Measurements from ENCODE around the gene SYTL2. TPM values are rescaled to one million over a fixed set of nuclear protein-coding genes. Genes with fewer than 3 reads are reported as not detected.
"Not testable (repeated sequence)": the region's sequence is repeated elsewhere in the genome, so short reads cannot be mapped to it uniquely, and the experiment has no call there.

SYTL2 gene
- total RNA-seq, 6 experiments from 2014 or later: 23.2 to 39.5 (median 27.4) TPM

DNA sequence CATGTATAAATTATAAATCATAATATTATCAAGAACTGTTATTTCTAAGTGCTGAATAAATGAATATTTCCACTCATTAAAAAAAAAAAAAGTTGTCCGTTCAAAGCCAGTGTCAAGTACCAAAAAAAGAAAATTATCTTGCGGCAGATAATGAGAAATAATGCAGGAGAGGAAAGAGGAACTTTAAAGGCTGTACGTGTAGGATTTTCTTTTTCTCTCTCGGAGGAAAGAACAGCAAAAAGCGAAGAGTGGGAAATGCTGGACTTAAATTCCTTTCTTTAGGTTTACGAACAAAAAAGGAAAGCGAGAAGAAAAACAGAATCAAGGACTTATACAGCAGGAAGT lies 43.2 kb upstream of the SYTL2 start:
- TF ChIP-seq, protein P1, sequence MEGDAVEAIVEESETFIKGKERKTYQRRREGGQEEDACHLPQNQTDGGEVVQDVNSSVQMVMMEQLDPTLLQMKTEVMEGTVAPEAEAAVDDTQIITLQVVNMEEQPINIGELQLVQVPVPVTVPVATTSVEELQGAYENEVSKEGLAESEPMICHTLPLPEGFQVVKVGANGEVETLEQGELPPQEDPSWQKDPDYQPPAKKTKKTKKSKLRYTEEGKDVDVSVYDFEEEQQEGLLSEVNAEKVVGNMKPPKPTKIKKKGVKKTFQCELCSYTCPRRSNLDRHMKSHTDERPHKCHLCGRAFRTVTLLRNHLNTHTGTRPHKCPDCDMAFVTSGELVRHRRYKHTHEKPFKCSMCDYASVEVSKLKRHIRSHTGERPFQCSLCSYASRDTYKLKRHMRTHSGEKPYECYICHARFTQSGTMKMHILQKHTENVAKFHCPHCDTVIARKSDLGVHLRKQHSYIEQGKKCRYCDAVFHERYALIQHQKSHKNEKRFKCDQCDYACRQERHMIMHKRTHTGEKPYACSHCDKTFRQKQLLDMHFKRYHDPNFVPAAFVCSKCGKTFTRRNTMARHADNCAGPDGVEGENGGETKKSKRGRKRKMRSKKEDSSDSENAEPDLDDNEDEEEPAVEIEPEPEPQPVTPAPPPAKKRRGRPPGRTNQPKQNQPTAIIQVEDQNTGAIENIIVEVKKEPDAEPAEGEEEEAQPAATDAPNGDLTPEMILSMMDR (IDR thresholded peaks at IDR 0.05): no peak
- Mint-ChIP-seq H3K36me3 (ENCODE audit: low read depth) (peaks cover 10% of the 10 kb centered on the region; the same call in 1 of the 2 replicates), H3K27ac (peak overlapping the region; percentile 91), H3K4me3 (peak overlapping the region; percentile 90), H3K9me3 (no peaks in the 10 kb centered on the region; the same call in 1 of the 2 replicates), H3K4me1 (ENCODE audit: low read depth) (peaks cover 21% of the 10 kb centered on the region), H3K27me3 (ENCODE audit: insufficient read depth) (no peaks in the 10 kb centered on the region; the same call in 1 of the 2 replicates)
- DNase-seq: no peak

DNA sequence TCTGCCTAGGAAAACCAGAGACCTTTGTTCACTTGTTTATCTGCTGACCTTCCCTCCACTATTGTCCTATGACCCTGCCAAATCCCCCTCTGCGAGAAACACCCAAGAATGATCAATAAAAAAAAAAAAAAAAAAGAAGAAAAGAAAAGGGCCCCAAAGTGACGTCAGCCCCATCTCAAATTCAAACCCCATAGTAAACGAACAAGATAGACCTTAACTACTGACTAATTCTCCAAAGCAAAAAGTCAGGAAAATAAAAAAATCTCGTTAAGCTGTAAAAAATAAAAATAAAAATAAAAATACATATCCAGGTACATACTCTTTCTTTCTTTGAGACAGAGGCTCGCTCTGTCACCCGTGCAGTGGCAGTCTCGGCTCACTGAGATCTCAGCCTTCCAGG lies 42.6 kb upstream of the SYTL2 start:
- not testable (repeated sequence) for H3K4me3 Mint-ChIP-seq; DNase-seq; H3K27ac Mint-ChIP-seq; H3K36me3 Mint-ChIP-seq (ENCODE audit: low read depth); H3K27me3 Mint-ChIP-seq (ENCODE audit: insufficient read depth); H3K9me3 Mint-ChIP-seq
- peaks cover 19% of the 10 kb centered on the region for H3K4me1 Mint-ChIP-seq (ENCODE audit: low read depth)

DNA sequence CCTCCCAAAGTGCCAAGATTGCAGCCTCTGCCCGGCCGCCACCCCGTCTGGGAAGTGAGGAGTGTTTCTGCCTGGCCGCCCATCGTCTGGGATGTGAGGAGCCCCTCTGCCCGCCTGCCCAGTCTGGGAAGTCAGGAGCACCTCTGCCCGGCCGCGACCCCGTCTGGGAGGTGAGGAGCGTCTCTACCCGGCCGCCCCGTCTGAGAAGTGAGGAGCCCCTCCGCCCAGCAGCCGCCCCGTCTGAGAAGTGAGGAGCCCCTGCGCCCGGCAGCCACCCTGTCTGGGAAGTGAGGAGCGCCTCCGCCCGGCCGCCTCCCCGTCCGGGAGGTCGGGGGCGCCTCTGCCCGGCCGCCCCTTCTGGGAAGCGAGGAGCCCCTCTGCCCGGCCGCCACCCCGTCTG lies 41.8 kb upstream of the SYTL2 start:
- H3K4me1 Mint-ChIP-seq (ENCODE audit: low read depth): peaks cover 21% of the 10 kb centered on the region
- DNase-seq; H3K27ac Mint-ChIP-seq; H3K4me3 Mint-ChIP-seq; H3K9me3 Mint-ChIP-seq; H3K36me3 Mint-ChIP-seq (ENCODE audit: low read depth); H3K27me3 Mint-ChIP-seq (ENCODE audit: insufficient read depth): not testable (repeated sequence)

DNA sequence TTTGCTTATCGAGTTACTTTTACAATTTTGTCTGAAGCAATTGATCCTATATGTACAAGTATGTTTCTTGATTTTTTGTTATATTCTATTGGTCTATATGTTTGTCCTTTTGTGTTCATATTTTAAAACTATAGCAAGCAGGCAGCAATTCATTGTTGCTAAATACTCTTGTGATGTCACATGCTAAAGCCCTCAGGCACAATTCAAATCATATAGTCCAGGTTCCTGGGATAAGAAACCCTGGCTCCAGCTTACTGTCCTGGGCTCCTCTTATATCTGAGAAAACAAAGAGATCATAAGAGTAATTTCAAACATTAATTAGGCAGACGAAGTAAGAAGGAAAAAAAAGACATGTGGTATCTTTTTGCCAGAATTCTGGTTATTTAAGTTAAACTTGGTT lies 37.6 kb upstream of the SYTL2 start:
- Mint-ChIP-seq H3K27ac (no peak overlapping the region), H3K9me3 (no peaks in the 10 kb centered on the region), H3K27me3 (ENCODE audit: insufficient read depth) (no peaks in the 10 kb centered on the region), H3K4me1 (ENCODE audit: low read depth) (peaks cover 26% of the 10 kb centered on the region), H3K36me3 (ENCODE audit: low read depth) (peaks cover 4% of the 10 kb centered on the region; the same call in 1 of the 2 replicates), H3K4me3 (no peak overlapping the region)
- TF ChIP-seq, protein P1 (IDR thresholded peaks at IDR 0.05): no peak
- DNase-seq: no peak

DNA sequence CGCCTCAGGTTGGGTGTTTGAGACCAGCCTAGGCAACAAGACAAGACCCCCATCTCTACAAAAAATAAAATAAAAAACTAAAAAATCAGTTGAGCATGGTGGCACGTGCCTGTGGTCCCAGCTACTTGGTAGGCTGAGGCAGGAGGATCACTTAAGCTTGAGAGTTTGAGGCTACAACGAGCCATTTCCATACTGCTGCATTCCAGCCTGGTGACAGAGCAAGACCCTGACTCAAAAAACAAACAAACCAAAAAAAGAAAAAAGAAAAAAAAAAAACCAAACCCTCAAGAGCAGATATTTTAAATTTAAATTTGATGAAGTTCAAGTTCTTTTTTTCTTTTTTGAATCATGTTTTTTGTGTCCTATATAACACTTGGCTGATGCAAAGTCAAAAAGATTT lies 37.1 kb upstream of the SYTL2 start:
- peaks cover 26% of the 10 kb centered on the region for H3K4me1 Mint-ChIP-seq (ENCODE audit: low read depth)

DNA sequence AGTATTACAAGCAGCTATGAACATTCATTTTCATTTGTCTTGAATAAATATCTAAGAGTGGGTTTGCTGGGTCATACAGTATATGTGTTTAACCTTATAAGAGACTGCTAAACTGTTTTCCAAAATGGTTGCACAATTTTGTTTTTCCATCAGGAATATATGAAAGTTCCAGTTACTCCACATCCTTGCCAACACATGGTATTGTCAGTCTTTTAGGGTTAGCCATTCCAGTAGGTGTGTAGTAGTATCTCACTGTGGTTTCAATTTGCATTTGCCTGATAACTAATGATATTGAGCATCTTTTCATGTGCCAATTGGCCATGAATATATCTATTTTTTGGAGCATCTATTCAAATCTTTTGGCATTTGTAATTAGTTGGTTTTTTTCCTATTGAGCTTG lies 36.5 kb upstream of the SYTL2 start:
- Mint-ChIP-seq H3K36me3 (ENCODE audit: low read depth) (peaks cover 4% of the 10 kb centered on the region; the same call in 1 of the 2 replicates), H3K27me3 (ENCODE audit: insufficient read depth) (no peaks in the 10 kb centered on the region; the same call in 1 of the 2 replicates), H3K4me1 (ENCODE audit: low read depth) (peaks cover 26% of the 10 kb centered on the region), H3K4me3 (no peak overlapping the region), H3K27ac (no peak overlapping the region), H3K9me3 (no peaks in the 10 kb centered on the region)
- no peak for DNase-seq
- TF ChIP-seq, protein P1 (IDR thresholded peaks at IDR 0.05): no peak

More for the DNA sequence above, 37.1 kb upstream of the SYTL2 start:
- no peaks in the 10 kb centered on the region for H3K27me3 Mint-ChIP-seq (ENCODE audit: insufficient read depth)
- DNase-seq: no peak
- H3K4me3 Mint-ChIP-seq: no peak overlapping the region
- TF ChIP-seq, protein P1 (IDR thresholded peaks at IDR 0.05): no peak
- H3K27ac Mint-ChIP-seq: no peak overlapping the region
- H3K36me3 Mint-ChIP-seq (ENCODE audit: low read depth): peaks cover 4% of the 10 kb centered on the region; the same call in 1 of the 2 replicates
- no peaks in the 10 kb centered on the region for H3K9me3 Mint-ChIP-seq
